GM19023 (cell line): Measurements from ENCODE around the gene SDK1.
"Not testable (repeated sequence)": the region's sequence is repeated elsewhere in the genome, so short reads cannot be mapped to it uniquely, and the experiment has no call there.

ENCODE experiments used
- ATAC-seq: cut with Tn5 transposase; IDR thresholded peaks from one replicate; pipeline ENCODE4 v1.9.1; 2021; ENCODE audit warnings: mild to moderate bottlenecking, moderate library complexity; ENCODE audit not compliant: unreplicated experiment

The SDK1 gene

DNA sequence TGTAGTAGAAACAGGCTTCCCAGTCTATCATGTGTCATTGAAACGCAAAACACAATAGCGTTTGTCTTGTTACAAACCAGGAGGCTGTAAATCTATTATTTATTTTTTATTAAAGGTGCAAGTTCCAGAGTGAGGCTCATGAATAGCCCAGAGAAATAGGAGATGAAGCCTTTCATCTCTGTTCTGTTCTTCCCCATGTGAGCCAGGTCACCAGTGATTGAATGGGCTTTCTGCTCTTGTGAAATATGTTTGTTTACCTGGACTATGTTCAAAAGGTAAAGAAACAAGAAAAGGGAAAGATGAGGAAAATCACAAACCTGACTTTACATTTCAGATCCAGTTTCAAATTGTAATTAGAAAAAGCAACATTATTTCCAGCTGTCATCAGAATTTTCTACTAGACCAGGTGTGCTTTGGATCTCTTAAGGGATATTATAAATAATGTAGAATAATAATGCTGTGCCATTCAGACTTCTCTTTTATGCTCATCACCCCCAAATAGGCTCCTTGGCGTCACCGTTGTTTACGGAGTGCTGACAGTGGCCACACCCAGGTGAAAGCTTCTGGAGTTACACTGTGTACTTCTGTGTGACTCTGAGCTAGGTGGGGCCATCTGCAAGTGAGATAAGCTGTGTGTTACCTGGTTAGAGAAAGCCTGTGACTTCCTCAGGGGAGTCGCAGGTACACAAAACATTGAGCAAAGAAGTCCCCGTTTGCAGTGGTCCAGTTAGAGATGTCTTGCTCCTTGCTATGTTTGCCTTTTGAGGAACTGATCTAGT is 274.9 kb downstream of the SDK1 start:
- ATAC-seq, result no peak

DNA sequence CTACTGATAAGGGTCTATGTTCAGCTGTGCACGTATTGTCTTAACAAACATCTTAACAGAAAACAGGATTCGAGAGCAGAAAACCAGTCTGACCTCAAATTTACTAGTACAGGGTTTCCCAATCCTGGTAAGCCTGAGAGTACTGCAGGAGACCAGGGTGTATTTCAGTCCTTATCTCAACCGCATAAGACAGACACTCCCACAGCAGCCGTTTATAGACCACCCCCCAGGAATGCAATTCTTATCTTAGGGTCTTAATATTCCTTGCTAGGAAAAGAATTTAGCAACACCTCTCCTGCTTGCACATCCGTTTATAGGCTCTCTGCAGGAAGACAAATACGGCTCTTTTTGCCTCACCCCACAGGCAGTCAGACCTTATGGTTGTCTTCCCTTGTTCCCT is 277.3 kb downstream of the SDK1 start:
- ATAC-seq, result no peak

GRCh38 chr7:3579638-3580219 is 278.7 kb downstream of the SDK1 start:
- ATAC-seq, result no peak

DNA sequence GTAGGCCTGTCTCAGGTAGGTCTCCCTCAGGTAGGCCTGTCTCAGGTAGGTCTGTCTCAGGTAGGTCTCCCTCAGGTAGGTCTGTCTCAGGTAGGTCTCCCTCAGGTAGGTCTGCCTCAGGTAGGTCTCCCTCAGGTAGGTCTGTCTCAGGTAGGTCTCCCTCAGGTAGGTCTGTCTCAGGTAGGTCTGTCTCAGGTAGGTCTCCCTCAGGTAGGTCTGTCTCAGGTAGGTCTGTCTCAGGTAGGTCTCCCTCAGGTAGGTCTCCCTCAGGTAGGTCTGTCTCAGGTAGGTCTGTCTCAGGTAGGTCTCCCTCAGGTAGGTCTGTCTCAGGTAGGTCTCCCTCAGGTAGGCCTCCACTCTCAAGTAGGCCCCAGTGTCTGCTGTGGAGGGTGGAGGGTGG is 281.1 kb downstream of the SDK1 start:
- not testable (repeated sequence) for ATAC-seq

DNA sequence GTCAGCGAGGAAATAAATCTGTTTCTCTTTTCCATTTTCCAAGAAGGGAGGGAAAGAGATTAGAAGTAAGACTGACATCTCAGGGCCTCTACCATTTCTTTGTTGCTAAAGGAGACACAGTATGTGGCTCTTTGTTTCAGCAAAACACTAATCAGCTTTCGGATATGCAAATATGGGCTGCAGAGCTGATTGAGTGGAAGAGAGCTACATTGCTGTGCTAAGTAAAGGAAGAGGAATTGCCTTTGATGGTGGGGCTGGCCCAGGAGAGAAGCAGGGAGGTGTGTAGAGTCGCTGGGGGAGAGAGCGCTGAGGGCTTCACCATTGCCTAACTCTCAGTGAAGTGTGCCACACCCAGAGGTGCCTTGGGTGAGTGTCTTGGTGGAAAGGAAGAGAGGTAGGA is 284.8 kb downstream of the SDK1 start:
- ATAC-seq, result no peak

DNA sequence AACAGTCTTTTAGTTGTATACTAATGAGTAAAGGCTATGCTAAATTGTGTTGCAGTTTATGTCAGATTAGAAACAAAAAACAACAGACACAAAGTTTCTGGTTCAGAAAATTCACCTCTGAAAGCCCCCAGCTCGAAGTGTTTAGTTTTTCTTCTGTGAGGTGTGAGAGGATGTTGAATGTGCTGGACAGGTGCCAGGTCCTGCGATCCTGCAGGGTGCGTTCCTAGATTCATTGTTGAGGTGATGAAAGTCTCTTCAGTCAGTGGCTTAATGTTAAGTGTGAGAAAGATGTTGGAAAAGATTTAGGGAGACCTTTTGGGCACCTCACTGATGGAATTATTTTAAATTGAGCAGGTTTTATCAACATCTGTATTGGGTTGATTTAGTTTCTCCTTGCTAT is 287.3 kb downstream of the SDK1 start:
- no peak for ATAC-seq

- no peak for ATAC-seq
Measured at GRCh38 chr7:3589752-3590151, 288.7 kb downstream of the SDK1 start.

GRCh38 chr7:3591219-3591618 is 290.2 kb downstream of the SDK1 start:
- ATAC-seq, result no peak

- ATAC-seq, result no peak
Measured at GRCh38 chr7:3591944-3592343, 290.9 kb downstream of the SDK1 start.

GRCh38 chr7:3592401-3593134 is 291.5 kb downstream of the SDK1 start:
- no peak for ATAC-seq

DNA sequence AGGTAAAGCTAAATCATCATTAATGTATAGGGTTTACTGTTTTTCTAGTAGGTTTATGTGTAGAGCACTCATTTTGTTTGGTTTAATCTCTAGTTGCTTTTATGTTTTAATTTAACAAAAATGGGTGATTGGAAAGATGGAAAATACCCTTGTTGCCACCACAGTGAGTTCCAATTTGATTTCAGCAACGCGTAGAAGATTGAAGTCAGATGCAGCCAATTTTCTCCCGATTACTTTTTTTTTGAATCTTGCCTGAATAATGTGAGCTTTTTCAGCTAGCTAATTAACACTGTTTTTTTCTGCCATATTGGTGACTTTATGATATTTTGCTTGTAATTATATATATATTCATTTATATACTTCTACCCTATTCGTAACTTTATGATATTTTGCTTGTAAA is 293.8 kb downstream of the SDK1 start:
- ATAC-seq, result no peak

DNA sequence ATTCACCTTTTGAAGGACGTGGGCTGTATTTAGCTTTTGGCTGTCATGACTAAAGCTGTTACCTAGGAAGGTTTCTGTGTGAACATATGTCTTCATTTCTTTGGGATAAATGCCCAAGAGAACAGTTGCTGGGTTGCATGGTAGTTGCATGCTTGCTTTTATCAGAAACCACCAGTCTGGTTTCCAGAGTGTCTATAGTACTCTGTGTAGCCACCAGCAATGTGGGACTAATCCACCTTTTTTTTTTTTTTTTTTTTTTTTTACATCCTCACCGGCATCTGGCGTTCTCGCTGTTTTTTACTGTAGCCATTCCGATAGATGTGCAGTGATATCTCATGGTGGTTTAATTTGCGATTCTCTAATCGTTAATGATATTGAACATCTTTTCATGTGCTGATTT is 297.8 kb downstream of the SDK1 start:
- ATAC-seq, result no peak

DNA sequence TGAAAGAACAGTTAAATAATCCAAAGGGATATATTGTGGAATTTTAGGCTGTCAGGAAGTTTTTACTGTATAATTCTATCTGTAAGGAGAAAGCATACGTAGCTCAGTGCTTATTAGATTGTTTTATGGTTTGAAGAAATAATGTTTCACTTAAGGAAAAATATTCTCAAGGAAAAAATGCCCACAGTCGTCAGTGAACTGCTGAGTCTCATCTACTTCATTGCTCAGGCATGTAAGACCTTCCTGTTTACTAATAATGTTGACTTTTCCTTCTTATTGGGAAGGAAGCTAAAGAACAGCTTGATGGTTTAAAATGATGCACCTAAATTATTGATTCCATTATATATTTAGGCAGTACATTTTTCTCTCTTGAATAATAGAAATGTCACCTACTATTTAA is 304.2 kb downstream of the SDK1 start:
- no peak for ATAC-seq

- no peak for ATAC-seq
Measured at GRCh38 chr7:3606436-3606835, 305.4 kb downstream of the SDK1 start.

- ATAC-seq, result no peak
Measured at GRCh38 chr7:3607847-3608246, 306.8 kb downstream of the SDK1 start.

GRCh38 chr7:3616306-3616705 is 315.3 kb downstream of the SDK1 start:
- ATAC-seq, result no peak

DNA sequence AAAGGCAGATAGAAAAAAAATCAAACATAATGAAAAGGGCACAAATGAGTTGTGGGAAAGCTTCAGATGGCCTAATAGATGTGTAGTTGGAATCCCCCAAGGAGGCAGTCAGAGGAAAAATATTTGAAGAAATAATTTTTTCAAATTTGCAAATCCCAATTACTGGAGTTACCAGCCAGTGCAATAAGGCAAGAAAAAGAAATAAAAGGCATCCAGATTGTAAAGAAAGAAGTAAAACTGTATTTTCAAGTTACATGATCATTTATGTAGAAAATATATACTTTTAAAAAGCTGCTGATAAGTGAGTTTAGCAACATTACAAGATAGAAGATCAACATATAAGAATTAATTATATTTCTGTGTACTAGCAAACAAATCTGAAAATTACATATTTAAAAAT is 329.0 kb downstream of the SDK1 start:
- ATAC-seq, result no peak

- no peak for ATAC-seq
Measured at GRCh38 chr7:3634396-3634795, 333.3 kb downstream of the SDK1 start.

GRCh38 chr7:3636131-3636860 is 335.2 kb downstream of the SDK1 start:
- no peak for ATAC-seq

- ATAC-seq, result no peak
Measured at GRCh38 chr7:3639253-3639652, 338.2 kb downstream of the SDK1 start.

DNA sequence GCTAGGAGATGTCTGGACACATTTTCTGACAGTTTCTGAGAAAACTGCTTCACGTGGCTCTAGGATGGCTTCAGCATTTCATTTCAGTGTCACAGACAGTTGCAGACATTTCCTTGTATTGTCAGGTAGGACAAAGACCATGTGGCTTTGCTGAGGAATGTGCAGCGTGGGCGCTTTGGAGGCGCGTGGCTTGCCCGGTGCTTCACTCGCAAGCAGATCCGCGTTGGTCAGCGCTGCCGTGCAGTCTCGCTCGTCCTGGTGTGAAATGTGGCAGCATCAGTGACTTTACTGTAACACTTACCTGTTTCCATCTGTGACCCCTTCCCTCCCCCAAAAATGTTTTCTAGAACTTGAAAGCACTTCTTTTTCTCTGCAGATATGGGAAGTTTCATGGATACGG is 340.5 kb downstream of the SDK1 start:
- ATAC-seq, result no peak
